Endometrial microvascular endothelial cells (primary cell): ENCODE measurements around the gene DOK4. TPM values are rescaled to one million over a fixed set of nuclear protein-coding genes. Genes with fewer than 3 reads are reported as not detected.
"Not testable (repeated sequence)": the region's sequence is repeated elsewhere in the genome, so short reads cannot be mapped to it uniquely, and the experiment has no call there.

Source experiments
- in situ Hi-C: cut with HindIII; loops from 2 replicates; pipeline ENCODE4 v1.10.0; 2017; ENCODE audit warnings: low sequenced_read_pairs, low pct_unique_long_range_greater_than_20kb; ENCODE audit errors: inconsistent ontology term
- total RNA-seq: library from RNA; depleted of rRNA; stranded (reverse); fragments of >200 nt; gene quantifications from one replicate; pipeline ENCODE4 v1.2.3, GENCODE V29; 2015; ENCODE audit errors: inconsistent ontology term

Gene DOK4
- total RNA-seq, 1 donor from 2014 or later = 13.5 TPM

DNA sequence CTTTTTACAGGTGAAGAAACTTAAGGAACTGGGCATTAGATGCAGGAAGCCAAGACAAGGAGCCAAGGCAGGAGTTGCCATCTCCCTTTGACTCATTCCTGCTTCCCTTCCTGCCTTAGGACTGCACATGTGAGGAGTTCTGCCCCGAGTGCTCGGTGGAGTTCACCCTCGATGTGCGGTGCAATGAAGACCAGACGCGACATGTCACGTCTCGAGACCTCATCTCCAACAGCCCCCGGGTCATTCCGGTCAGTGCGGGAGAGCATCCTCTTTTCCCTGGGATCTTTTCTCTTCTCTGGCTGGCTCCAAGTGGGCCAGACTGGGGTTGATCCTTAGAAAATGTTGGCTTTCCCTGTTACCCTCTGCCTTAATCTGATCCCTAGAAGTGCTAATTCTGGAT lies 17.2 kb downstream of the DOK4 start:
- in situ Hi-C loops = no loop called here

DNA sequence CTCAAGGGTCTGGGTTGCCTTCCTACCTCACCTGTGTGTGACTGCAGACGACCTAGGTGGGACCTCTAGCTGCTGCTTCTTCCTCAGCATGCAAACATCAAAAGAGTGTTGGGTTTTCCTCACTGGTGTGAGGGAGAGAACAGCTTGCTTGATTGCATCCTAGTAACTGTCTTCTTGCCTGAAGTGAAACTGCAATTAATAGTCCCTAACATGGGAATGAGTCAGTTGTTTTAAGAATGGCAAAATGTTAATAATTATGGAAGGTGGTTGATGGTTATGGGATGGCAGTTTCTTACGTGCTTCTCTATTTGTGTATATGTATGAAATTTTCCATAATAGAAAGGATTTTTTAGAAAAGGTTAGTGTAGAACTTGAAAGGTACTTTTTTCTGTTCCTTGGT lies 17.9 kb downstream of the DOK4 start:
- in situ Hi-C loops = no loop called here

DNA sequence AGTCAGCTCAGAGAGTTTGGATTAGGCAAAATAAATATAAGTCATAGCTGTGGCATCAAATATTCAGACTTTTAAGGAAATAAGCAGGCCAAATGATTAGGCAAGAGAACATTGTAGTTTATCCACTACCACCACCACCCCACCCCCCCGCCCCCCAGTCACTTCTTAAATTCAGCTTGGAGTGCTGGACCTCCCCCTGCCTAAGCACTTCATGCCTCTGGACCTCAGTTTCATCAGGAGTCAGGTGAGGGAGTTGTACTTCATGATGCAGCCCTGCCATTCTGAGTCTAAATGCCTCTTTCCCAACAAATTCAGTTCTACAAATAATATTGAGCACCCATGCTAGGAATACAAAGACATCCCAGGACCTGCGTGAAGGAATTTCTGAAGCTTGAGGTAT lies 21.8 kb downstream of the DOK4 start:
- in situ Hi-C loops = no loop called here

DNA sequence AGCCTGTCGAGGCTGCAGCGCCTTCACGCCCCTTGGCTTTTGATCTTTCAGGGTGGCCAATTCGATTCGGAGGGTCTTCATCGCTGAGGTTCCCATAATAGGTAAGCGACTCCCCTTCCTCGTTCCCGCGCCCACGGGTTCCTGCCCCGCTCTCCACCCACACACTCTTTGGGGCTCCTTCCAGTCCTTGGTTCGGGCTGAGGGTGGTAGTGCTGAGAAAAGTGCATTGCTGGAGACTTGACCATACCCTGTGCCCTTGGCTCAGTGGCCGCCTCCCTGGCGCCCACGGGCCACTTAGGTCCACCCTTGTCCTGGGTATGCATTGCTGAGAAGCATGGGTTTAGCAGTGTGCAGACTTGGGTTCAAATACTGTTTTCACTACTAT lies 23.3 kb downstream of the DOK4 start:
- in situ Hi-C loops = no loop called here

DNA sequence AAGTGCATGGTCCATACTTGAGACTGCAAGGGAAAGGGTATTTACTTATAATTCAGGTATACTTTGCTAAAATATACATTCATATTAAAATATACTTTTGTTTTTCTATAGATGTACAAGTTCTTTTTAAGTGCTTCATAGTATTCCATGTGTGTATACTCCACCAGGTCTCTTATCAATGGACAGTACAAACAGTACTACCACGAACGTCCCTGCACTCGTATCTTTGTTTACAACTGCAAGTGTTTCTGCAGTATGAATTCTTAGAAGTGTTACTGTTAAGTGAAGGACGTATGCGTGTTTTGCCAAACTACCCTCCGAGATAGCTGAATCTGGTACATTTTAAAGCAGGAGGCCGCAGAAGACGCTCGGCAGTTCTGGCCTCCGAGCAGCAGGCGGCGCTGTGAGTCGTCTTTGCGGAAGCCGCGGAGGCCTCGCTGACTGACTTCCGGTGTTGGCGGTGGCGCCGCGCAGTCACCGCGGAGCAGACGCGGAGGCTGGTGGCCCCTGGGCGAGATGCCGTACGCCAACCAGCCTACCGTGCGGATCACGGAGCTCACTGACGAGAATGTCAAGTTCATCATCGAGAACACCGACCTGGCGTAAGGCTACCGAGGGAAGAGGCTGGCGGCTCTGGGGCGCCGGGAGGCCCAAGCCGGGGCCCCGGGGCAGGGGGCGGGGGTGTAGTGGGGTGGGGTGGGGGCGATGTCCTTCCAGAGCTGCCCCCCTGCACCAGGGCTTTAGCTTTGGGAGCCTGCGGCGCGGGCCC lies 23.9 kb downstream of the DOK4 start, which contains the start of gene POLR2C:
TSS of gene POLR2C (plus strand) at position 471 of the 769 bp plus-strand sequence. CDS start at position 517, 46 bp downstream.
- in situ Hi-C loops = no loop called here

DNA sequence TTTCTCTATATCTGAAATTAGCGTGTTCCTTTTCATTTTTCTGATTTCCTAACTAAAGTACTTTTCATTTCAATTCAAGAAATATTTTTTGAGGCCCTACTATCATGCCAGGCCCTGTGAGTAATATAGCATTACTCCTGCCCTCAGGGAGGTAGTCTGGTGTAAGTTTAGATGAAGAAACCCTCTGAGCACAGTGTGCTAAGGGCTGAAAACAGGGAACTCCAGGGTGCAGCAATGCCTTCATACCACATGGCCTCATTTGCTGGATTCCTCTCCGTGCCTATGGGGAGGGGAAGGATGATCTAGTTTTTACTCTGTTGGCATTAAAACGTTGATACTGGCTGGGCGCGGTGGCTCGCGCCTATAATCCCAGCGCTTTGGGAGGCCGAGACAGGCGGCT lies 34.3 kb downstream of the DOK4 start:
- in situ Hi-C loops = no loop called here

DNA sequence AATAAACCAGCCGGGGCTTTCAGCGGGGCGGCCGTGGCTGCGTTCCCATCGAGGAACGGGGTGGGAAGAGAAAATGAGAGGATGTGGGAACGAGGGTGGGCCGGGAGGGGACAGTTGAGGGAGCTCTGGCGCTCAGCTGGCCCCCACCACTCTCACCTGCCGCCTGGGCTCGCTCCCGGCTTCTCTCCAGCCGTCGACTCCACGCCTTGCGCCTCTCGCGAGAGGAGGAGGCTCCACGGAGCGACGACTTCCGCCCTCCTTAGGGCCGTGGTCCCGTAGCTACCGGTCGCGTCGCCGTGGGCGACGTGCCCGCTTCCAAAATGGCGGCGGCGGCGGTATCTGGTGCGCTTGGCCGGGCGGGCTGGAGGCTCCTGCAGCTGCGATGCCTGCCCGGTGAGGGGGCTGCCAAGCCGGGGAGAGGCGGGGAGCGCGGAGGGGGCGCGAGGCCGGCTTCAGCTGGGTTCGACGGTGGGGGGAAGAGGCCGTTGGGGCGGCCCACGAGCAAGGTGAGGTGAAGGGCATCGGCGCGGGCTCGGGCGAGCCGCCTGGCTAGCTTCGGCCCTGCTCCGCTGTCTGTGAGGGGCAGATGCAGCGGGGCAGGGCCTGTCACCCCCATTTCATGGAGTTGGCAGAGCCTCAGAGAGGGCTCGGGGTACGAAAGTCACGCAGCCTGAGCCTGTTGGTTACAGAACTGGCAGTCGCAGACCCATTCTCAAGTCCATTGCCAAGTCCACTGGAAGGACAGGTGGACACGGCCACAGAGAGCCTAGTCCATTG lies 38.9 kb downstream of the DOK4 start, which contains the start of the genes CIAPIN1 and COQ9:
TSS of gene CIAPIN1 (minus strand) at position 200 of the 777 bp plus-strand sequence. CDS start 6,457 bp downstream, outside the sequence.
TSS of gene COQ9 (plus strand) at position 294 of the 777 bp plus-strand sequence. CDS start at position 321, 27 bp downstream.
- in situ Hi-C loops = no loop called here

DNA sequence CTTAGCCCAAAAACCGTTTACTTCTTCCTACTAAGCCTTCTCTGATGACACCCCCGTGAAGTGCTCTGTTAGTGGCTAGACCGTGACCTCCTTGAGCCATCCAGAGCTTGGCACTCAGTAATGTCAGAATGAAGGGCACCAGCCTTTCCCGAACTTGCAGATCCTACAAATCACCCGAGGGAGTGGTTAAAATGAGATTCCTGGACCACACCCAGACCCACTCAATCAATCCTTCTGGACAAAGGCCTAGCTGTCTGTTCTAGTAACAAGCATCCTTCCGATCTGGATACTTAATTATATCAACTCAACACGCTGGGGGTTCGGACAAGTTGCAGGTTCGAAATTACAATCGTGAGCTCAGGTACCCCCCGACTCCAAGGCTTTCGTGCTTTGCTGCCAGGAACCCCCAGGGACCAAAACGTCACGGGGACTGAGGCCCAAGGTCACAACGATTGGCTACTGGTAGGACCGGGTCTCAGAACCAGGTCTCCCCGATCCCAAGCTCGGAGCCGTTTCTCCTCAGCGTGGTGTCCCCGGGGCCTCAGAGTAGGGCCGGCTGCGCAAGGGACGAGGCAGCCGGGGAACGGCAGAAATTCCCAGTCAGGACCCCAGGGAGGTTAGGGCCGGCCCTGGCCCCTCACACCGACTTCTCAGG lies 39.6 kb downstream of the DOK4 start:
- in situ Hi-C loops = no loop called here

DNA sequence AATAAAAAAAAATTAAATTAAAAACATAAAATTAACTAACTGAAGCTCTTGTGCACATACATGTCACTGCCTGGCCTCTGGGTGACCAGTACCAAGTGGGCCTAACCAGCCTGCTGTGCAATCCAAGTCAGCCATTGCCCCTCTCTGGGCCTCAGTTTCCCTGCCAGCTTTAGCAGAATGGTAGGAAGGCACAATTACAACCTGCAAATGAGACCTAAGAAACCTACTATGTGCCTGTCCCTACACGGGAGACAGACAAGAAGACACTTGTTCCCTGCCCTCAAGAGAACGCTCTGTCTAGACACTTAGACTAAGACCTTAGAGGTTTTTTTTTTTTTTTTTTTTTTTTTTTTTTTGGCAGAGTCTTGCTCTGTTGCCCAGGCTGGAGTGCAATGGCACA lies 40.8 kb downstream of the DOK4 start:
- in situ Hi-C loops = no loop called here

DNA sequence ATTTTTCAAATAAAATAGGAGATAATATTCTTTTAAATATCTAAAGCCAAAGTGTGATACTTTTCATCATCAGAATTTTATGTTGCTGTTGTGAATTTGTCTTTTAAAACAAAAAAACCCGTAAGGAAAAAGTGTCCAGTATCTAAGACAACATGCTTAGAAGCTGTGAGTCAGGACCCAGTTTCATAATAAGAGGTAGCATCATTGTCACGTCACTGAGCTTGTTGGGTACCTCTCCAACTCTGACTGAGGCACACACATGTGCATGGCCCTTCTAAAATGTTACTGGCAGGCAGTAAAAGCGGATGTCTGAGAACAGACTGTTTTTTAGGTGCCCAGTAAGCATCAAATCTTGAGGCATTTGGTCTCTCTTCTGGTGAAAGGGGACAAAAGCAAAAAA lies 41.6 kb downstream of the DOK4 start:
- in situ Hi-C loops = no loop called here

DNA sequence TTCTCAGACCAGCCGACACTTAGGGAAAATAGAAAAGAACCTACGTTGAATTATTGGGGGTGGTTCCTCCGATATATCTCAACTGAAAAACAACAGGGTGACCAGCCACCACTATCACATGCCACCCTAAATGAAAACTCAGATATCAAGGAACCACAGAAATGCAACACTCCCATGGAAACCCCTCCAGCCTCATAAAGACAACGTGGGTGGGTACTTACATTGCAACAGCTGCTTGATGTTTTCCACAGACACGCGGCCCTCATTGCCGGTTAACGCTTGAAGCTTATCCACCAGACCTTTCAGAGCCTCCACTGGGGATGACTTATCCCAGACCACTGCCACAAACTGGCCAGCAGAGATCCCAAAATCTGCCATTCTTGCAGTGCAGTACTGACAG lies 45.7 kb downstream of the DOK4 start:
- in situ Hi-C loops = not testable (repeated sequence)

DNA sequence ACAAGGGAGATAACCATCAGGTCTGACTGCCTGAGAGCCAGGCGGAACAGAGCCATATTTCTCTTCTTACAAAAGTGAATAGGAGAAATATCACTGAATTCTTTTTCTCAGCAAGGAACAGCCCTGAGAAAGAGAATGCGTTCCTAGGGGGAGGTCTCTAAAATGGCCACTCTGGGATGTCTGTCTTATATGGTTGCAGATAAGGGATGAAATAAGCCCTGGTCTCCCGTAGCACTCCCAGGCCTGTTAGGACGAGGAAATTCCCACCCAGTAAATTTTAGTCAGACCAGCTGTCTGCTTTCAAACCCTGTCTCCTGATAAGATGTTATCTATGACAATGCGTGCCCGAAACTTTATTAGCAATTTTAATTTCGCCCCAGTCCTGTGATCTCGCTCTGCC lies 46.3 kb downstream of the DOK4 start:
- in situ Hi-C loops = not testable (repeated sequence)

DNA sequence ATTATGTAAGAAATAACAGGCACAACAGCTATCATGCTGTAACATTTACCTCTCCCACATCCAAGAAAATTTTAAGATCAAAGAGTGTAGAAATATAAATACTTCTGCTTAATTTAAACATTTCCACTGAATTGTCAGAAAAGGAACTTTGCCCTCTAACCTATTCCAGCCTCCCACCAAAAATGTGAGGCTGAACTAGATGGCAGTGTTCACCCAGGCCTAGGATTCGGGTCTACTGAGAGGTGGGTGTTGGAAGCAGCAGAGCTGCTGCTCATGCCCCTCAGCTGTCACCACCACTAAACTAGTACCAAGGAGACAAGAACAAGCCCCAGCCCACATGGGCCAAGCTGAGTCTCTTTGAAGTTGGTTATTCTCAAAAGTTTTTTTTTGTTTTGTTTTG lies 50.5 kb downstream of the DOK4 start:
- in situ Hi-C loops = no loop called here

DNA sequence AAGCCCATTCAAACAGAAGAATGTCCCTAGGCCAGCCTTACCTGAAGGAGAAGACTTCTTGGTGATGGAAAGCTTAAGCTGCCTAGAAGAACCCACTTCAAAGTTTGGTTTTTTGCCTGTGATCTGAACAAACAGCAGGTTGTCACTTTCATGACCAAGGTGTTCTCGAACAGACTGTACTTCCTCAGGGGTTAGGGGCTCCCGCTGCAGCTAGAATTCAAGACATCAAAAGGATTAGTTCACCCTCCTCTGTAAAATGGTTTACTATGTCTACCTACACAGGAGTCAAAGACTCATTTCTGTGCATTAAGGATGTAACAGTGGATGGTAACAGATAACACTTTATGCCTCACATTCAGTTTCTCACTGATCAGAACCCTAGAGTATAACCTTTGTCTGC lies 52.3 kb downstream of the DOK4 start:
- in situ Hi-C loops = no loop called here

DNA sequence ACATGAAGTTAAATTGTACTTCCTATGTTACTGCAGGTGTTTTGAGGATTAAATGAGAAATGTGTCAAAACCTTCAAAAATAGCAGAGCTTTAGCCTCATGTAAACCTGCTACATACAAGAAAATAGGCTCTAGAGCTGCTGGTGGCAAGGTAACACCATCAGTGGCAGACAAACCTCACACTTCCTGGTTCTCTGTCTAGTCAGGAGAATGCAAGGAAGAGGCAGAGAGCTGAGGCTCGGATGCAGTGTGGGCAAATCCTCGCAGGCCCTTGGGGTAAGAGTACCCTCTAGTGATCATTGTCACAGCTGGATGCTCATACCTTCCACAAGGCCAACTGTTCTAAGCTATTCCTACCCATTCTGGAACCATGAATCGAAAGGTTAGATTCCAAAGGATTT lies 53.3 kb downstream of the DOK4 start:
- in situ Hi-C loops = no loop called here

DNA sequence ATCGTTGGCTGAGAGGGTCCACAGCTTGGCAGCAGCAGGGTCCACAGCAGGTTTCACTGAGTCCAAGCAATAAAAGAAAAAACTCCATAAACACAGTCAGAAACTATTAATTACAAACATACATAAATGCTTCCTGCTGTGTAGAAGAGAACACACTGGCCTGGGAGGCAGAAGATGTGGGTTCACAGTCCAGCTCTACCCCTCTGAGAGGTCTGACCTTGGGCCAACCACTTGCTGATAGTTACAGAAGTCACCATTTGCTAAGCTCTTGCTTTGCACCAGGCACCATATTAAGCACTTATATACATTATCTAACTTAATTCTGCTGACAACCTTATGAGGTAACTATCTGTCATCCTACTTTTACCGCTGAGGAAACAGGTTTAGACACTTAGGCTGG lies 53.8 kb downstream of the DOK4 start:
- in situ Hi-C loops = no loop called here

DNA sequence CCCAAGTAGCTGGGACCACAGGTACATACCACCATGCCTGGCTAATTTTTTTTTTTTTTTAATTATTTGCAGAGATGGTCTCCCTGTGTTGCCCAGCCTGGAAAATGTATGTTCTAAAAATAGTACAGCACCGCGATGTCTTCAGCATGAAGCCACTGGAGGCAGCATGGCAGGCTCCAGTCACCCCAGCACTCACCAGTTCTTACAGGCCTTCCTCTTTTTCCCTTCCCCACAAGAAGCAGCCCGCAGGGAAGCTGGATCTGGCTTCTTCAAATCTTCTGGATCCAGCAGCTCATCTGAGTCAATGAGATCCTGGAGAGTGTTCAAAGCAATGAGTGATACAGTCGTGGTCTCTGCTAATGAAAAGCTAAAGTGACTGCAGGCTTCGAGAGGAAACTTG lies 55.3 kb downstream of the DOK4 start:
- in situ Hi-C loops = no loop called here

DNA sequence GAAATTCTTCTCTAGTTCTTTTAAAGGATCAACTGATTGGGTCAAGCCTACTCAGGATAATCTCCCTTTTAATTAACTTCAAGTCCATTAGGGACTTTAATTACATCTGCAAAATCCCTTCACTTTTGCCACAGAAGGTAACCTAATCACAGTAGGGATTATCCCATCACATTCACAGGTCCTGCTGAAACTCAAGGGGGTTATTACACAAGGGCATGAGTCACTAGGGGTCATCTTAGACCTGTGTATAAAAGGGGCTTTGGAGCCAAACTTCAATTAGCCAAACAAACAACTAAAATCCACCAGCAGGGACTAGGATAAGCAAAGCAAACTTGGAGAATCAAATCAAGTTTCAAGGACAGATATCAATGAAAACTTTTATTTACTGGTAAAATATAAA lies 58.5 kb downstream of the DOK4 start:
- in situ Hi-C loops = no loop called here

DNA sequence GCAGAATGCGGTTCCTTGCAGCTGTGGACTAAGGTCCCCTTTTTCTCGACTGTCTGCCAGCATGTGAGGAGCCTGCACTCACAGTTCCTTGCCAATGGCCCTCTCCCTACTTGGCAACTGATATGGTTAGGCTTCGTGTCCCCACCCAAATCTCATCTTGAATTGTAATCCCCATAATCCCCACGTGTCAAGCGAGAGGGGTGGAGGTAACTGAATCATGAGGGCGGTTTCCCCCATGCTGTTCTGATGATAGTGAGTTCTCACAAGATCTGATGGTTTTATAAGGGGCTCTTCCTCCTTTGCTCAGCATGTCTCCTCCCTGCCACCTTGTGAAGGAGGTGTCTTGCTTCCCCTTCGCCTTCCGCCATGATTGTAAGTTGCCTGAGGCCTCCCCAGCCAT lies 59.0 kb downstream of the DOK4 start:
- in situ Hi-C loops = no loop called here

DNA sequence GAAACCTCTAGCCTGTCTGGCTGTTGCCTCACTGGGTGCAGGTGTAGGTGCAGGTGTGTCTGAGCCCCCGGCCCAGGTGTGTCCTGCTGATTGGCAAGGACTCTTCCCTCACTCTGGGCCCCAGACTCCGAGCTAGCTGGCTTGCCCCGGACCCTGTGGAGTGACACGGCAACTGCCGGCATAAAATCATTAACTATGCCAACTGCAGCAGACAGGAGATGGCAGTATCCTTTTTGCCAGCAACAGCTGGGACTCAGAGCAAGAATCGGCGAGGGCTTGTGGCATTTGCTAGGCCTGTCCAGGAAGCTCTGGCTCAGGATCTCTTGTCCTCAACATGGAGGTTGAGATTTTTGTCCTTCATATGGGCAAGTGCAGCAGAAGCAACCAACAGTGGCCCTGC lies 59.9 kb downstream of the DOK4 start:
- in situ Hi-C loops = no loop called here
